HS-5 (cell line): ENCODE results near the gene DRD3.

Source experiments
- DNase-seq: peaks from one replicate; pipeline ENCODE4 v3.0.0-alpha.2; 2012; ENCODE audit warnings: low read depth

DRD3 gene

GRCh38 chr3:114179575-114179974 lies 723 bp upstream of the DRD3 start:
- DNase-seq, result peak; percentile 18

GRCh38 chr3:114176890-114177289 lies 2.0 kb downstream of the DRD3 start:
- DNase-seq, result no peak

GRCh38 chr3:114176487-114176886 lies 2.4 kb downstream of the DRD3 start:
- no peak for DNase-seq

- no peak for DNase-seq
Measured at GRCh38 chr3:114175204-114175987, 3.5 kb downstream of the DRD3 start.

- no peak for DNase-seq
Measured at GRCh38 chr3:114171677-114172076, 7.2 kb downstream of the DRD3 start.

- DNase-seq, result no peak
Measured at GRCh38 chr3:114168150-114168549, 10.7 kb downstream of the DRD3 start.

GRCh38 chr3:114157321-114157720 lies 21.5 kb downstream of the DRD3 start:
- no peak for DNase-seq

- no peak for DNase-seq
Measured at GRCh38 chr3:114155370-114155821, 23.5 kb downstream of the DRD3 start.

GRCh38 chr3:114154321-114154821 lies 24.5 kb downstream of the DRD3 start:
- no peak for DNase-seq

GRCh38 chr3:114152519-114153151 lies 26.2 kb downstream of the DRD3 start:
- peak; percentile 44 for DNase-seq

GRCh38 chr3:114151091-114151490 lies 27.8 kb downstream of the DRD3 start:
- no peak for DNase-seq

- DNase-seq, result no peak
Measured at GRCh38 chr3:114147251-114147650, 31.6 kb downstream of the DRD3 start.

- DNase-seq, result peak; percentile 62
Measured at GRCh38 chr3:114144909-114145688, 33.8 kb downstream of the DRD3 start.

GRCh38 chr3:114143817-114144216 lies 35.0 kb downstream of the DRD3 start:
- DNase-seq, result no peak

- DNase-seq, result no peak
Measured at GRCh38 chr3:114139836-114140235, 39.0 kb downstream of the DRD3 start.

GRCh38 chr3:114133947-114134346 lies 44.9 kb downstream of the DRD3 start:
- no peak for DNase-seq

- no peak for DNase-seq
Measured at GRCh38 chr3:114132500-114132899, 46.4 kb downstream of the DRD3 start.

- DNase-seq, result no peak
Measured at GRCh38 chr3:114128826-114129225, 50.0 kb downstream of the DRD3 start.

- DNase-seq, result no peak
Measured at GRCh38 chr3:114128231-114128630, 50.6 kb downstream of the DRD3 start.

- no peak for DNase-seq
Measured at GRCh38 chr3:114127517-114127916, 51.3 kb downstream of the DRD3 start.

- DNase-seq, result no peak
Measured at GRCh38 chr3:114126461-114126860, 52.4 kb downstream of the DRD3 start.

- DNase-seq, result no peak
Measured at GRCh38 chr3:114122027-114122709, 56.7 kb downstream of the DRD3 start.
